Hematopoietic multipotent progenitor cell treated with erythropoietin and hydrocortisone succinate and interleukin-3 and kit ligand, for 6 days (in vitro differentiated cells): ENCODE results near the gene IRF1.
A peak's percentile ranks its signal among the peaks of the same experiment; 100 is the strongest.
"Not testable (repeated sequence)": the region's sequence is repeated elsewhere in the genome, so short reads cannot be mapped to it uniquely, and the experiment has no call there.

Experiments
- DNase-seq: peaks from one replicate; pipeline ENCODE4 v3.0.0-alpha.2; 2015

IRF1 gene

GRCh38 chr5:132490484-132491367, at the start of gene IRF1:
TSS of gene IRF1 (minus strand) at chr5:132490773. CDS start at chr5:132489478, 1,295 bp downstream.
- DNase-seq, result peak; percentile 97

GRCh38 chr5:132540149-132540548, 49.6 kb upstream of the IRF1 start:
- DNase-seq, result no peak

DNA sequence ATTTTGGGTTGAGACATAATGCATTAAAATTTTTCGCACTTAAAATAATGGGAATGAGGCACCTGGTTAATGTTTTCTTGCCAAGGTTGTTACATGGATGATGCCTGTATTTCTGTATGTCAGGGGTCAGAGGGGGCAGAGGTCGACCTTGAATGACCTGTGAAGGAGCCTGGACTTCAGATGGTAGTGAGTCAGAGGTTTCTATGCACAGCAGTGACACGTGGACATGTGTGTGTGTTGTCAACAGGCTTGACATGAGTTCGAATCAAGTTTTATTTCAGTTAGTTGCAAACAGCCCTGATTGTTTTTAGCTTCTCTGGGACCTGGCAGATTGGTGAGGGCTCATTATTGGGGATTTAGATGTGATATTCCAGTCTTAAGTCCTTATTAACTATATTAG, 49.1 kb upstream of the IRF1 start:
- DNase-seq, result no peak

DNA sequence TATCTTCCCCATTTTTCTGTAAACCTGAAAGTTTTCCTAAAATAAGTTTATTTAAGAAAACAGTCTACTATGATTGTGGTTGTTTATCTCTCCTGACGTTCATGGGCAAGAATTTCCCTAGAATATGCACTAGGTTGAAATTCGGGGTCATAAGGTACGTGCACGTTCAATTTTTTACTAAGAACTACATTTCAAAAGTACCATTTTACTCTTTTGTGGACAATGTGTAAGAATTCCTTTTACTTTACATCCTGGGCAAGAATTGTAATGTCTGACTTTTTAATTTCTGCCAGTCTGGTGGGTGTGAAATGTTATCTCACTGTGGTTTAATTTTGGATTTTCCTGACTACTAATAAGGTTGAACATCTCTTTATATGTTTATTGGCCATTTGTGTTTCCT, 40.4 kb upstream of the IRF1 start:
- DNase-seq, result no peak

- DNase-seq, result peak; percentile 75
These were observed 38.5 kb upstream of the IRF1 start for GRCh38 chr5:132528866-132529634.

DNA sequence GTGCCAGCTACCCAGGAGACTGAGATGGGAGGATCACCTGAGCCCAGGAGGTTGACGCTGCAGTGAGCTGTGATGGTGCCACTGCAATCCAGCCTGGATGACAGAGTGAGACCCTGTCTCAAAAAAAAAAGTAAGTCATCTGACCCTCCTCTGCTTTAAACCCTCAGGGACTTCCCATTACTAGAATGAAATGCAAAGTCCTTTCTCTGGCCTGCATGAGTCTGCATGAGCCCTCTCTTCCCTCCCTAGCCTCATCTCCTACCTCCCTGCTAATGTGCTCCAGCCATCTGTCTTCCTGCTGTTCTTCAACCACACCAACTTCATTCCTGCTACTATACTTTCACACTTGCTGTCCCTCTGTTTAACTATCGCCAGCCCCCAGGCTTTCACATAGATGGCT, 37.4 kb upstream of the IRF1 start:
- DNase-seq, result no peak

DNA sequence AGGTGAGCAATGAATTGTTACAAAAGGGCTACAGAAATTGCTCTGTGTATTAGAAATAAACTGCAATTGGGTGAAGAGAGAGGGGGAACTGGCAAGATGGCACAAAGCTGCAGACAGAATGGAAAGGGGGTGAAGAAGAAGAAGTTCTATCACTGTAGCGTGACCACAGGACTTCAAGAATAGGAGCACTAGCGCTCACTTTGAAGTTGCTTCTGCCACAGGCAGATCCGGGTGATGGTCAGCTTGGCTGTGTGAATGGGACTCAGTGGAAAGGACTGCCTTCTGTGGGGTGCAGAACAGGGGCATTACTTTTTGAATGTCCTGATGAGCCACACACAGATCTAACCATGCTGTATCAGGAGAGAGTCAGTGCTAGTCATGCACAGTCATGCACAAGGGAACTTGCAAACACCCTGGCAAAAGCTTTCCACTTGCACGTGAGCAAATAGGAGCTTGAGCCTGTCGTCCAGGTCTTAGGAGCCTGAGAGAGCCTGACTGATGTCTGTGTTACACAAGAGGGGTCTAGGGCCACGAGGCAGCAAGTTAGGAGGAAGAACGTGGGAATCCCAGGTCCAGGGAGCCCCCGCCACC, 36.5 kb upstream of the IRF1 start:
- DNase-seq, result peak; percentile 48

DNA sequence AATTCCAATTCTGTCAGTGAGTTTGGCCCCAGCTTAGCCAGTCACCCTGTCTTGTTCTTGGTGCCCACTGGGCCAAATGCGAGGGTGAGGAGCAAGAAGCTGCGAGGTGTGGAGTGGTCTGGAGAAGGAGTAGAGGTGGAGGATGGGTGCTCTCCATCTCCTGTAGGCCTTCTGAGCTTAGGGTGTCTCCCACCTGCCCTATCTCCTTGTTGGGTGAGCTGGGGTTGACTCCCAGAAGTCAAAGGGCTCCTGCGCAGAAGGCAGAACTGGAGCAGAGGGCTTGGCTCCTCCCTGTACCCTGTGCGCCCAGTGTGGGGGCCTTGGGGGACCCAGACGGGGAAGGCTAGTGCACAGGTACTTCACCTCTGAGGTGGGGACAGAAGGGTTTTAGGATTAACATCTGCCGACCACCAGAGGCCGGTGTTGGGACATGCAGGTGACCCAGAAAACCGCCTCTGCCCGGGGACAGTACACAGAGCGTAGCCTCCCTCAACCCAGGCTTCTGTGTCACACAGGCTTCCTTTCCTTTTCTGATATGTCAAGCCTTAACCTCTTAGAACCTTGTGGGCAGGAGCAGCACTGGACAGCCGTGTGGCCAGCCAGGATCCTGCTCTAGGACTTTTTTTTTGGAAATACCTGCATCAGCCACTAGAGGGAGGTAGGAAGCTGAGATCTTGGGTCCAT, 35.9 kb upstream of the IRF1 start:
- peak; percentile 83 for DNase-seq

DNA sequence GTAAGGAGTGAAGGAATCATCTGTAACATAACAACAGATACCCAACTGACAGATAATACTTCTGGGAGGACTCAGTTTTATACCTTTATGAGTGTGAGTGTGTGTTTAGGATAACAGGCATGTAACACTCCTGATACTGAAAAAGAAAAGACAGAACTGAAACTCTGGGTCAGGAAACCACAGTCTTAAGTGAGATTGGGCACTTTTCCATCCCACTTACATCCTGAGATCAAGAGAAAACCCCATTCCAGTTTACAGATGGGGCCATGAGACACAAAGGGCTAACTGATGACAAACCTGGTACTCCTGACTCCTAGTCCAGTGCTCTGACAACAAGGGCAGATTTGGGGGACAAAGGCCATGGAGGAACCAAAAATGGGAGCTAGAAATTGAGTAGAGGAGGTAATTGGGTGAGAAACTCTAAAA, 34.7 kb upstream of the IRF1 start:
- no peak for DNase-seq

- not testable (repeated sequence) for DNase-seq
These were observed 34.3 kb upstream of the IRF1 start for GRCh38 chr5:132524877-132525276.

- not testable (repeated sequence) for DNase-seq
These were observed 31.5 kb upstream of the IRF1 start for GRCh38 chr5:132522067-132522466.

DNA sequence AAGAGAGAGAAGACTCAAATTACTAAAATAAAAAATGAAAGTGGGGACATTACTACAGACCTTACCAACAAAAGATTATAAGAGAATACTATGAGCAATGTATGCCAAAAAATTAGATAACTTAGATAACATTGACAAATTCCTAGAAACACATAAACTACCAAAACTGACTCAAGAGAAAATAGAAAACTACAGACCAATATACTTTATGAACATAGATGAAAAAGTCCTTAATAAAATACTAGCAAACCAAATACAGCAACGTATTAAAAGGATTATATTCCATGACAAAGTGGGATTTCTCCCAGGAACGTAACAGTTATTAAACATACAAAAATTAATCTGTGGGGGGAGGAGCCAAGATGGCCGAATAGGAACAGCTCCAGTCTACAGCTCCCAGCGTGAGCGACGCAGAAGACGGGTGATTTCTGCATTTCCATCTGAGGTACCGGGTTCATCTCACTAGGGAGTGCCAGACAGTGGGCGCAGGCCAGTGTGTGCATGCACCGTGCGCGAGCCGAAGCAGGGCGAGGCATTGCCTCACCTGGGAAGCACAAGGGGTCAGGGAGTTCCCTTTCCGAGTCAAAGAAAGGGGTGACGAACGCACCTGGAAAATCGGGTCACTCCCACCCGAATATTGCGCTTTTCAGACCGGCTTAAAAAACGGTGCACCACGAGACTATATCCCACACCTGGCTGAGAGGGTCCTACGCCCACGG, 23.2 kb upstream of the IRF1 start:
- DNase-seq, result not testable (repeated sequence)

DNA sequence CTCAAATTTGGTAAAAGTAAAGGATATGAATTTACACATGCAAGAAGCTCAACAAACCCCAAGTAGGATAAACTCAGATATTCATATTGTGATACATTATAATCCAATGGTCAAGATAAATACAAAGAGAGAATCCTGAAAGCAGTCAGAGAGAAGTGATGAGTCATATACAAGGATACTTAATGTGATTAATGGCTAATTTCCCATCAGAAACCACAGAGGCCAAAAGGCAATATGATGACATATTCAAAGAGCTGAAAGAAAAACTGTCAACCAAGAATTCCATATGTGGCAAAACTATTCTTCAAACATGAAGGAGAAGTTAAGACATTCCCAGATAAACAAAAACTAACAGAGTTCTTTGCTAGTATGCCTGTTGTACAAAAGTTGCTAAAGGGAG, 19.5 kb upstream of the IRF1 start:
- no peak for DNase-seq

DNA sequence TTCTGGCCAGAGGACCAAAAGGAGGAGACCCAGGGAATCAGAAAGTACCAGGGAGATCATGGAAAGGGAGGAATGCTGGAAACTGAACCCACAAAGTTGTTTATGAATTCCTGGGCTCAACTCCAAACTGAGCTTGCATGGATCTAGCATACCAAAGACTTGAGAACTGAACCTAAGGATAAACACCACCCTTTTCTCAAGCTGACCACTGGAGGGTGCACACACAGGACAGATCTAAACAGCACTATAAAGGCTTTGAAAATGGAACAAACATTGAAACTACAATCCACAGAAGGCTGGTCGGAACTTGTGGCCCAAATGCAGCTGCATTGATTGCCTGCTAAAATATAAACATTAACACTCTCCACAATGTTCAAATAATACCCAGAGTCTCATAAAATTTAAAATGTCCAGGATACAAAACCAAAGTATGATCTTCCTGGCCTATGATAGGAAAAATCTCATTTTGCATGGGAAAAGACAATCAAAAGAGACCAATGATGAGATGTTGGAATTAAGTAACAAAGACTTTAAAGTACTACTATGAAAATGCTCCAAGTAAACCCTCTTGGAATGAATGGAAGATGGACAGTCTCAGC, 15.6 kb upstream of the IRF1 start:
- DNase-seq, result peak; percentile 75

DNA sequence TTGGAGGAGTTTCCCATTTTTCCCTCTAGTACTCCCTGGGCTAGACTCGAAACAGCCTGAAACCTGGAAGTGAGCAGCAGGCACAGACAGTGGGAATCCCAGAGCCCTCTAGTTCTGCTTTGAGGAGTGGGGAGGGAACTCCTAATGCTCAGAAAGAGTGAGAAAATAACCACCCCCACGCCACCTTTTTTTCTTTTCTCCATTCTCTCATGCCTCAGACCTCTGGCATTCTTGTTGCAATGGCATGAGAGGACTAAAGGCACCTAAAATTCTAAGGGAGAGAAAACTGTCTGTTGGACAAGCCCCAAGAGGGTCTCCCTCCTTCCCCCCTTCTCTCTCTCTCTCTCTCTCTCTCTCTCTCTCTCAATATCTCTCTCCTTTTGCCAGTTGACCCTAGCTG, 15.1 kb upstream of the IRF1 start:
- DNase-seq, result no peak

GRCh38 chr5:132504746-132505145, 14.2 kb upstream of the IRF1 start:
- no peak for DNase-seq

DNA sequence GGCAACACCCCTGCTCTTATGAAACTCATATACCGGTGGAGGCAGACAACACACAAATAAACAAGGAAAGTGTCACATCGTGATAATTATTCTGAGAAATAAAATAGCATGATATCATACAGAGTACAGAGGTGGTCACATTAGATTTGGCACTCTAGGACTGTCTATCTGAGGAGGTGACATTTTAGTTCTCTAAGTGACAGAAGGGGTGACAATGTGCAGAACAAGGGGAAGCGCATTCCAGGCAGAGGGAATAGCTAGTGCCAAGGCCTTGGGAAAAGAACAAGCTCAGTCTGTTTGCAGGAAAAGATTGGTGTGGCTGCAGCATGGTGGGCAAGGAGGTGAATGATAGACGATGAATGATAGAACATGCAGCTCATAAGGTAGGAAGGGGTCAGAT, 12.7 kb upstream of the IRF1 start:
- DNase-seq, result no peak

DNA sequence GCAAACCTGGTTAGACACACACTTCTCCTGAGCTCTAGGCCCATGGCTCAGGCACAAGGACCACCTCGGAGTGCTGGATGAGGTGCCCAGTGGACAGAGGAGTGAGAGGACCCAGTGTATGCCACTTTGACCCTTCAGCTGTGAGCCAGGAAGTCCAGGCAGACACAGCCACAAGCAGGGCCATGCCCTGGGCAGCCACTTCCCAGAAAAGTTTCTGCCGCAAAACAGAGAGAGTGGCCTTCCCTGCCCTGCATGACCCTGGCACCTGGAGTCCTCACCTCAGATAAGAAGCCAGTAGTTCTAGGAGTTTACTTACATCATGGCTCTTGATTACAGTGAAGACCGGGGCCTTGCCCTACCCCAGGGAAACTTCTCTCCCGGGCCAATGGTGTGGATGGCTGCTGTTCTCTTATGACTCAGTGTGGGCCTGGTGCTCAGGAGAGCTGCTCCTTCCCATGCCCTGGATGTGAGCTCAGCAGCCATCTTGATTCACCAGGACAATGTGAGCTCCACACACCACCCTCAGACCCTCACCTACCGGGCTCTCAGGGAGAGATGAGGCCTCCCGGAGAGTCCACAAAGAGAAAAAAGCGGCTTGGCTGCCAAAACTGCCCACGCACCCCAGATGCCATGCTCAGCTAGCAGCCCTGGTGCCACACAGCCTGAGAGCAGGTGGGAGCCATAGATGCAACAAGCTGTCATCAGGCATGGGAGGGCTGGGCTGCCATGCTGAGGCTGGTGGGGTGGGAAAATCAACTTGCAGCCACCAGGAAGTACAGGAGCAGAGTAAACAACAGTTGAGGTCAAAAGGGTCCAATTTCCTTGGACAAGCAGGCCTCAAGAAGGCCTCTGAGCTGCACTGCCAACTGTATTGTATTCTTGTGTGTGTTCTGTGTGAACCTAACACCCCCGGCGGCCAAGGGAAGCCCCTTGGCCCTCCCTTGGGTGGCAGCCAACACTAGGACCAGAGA, 11.7 kb upstream of the IRF1 start:
- DNase-seq, result no peak

DNA sequence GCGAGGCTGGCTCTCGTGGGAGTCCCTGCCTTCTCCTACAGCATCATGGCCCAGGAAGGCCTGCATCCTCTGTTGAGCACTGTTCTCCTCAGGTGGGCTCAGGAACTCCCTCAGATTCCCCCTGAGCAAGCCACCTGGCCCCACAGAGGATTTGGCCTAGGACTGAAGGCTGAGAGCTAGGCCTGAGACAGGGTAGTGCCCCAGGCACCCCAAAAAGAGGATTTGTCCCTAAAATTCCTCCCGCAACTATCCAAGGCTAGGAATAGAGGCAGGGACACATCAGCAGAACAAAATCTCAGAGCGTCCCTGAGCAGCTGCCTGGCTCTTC, 11.0 kb upstream of the IRF1 start:
- DNase-seq, result no peak

DNA sequence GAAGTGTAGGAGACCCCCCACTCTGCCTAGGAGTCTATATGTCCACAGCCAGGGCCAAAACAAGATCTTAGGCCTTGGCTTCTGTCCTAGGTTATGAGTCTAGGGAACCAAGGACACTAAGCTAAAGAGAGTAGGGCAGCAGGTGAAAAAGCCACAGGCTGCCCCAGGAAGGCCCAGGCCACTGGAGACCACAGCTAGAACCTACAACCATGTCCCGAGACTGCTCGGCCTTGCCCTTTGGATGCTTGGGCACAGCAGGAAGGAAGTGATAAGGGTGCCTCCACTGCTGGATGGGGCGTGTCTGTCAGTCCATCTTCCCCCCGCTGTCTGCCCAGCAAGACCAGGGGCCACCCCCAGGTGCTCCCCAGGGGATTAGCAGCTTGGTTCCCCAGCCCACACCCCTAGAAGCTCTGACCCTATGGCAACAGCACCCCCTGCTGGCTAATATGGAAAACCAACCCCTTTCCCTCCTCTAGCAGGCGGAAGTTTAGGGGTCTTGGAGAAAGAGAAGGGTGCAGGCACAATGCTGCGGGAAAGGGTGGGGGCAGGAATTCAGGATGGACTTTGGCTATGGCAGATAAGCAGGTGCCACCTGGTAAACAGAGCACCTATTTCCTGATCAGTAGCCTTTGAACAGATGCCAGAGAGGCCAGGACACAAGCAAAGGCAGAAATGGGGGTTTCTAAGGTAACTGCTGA, 10.5 kb upstream of the IRF1 start:
- peak; percentile 94 for DNase-seq
